HepG2 (cell line): ENCODE data around the gene GALNT18. TPM values are rescaled to one million over a fixed set of nuclear protein-coding genes. Genes with fewer than 3 reads are reported as not detected.
A peak's percentile ranks its signal among the peaks of the same experiment; 100 is the strongest.
"Not testable (repeated sequence)": the region's sequence is repeated elsewhere in the genome, so short reads cannot be mapped to it uniquely, and the experiment has no call there.

Experiments
- ATAC-seq: fragments of 200-7000 bp; cut with Tn5 transposase; 3 replicates; pipeline ENCODE4 v1.9.1; 2020; ENCODE audit warnings: mild to moderate bottlenecking, moderate library complexity
- BruUV-seq: library from RNA; stranded (reverse); fragments of 400-500 nt; replicated peaks from 2 replicates; lab custom pipeline; 2021; lab: Mats Ljungman, UMichigan
- CTCF ChIA-PET: fragments of 300-600 bp; formaldehyde crosslinking; extraction: SDS; loops from one replicate; lab custom pipeline; 2021; ENCODE audit warnings: low total read pairs, inconsistent platforms, low intra/inter-chr PET ratio; lab: Yijun Ruan, JAX
- POLR2A ChIA-PET: fragments of 350-600 bp; sonication (Branson Sonifier 250); formaldehyde crosslinking; loops from one replicate; lab custom pipeline; 2020; ENCODE audit warnings: antibody characterized with exemption, inconsistent platforms; lab: Yijun Ruan, JAX
- DNase-seq: peaks from one replicate; pipeline ENCODE4 v3.0.0-alpha.2; 2015; ENCODE audit warnings: low spot score
- FAIRE-seq: peaks from 3 replicates; lab custom pipeline; 2011; peaks lifted over from hg19 to GRCh38; lab: Jason Lieb, UNC
- H2AFZ ChIP-seq: one replicate; pipeline ENCODE4 v1.6.1; 2011; ENCODE audit warnings: low read length, inconsistent platforms
- H3K27ac ChIP-seq: fragments of 300-600 bp; 3 replicates; pipeline ENCODE4 v1.8.0; 2011; ENCODE audit warnings: mixed run types, mild to moderate bottlenecking, mixed read lengths, low read length, inconsistent platforms; ENCODE audit not compliant: insufficient read depth; ENCODE audit errors: extremely low read length
- H3K27me3 ChIP-seq, 2 experiments: fragments of 200-600 bp in 1 of 2; 2 replicates in 1 of 2; 3 replicates in 1 of 2; pipeline versions ENCODE4 v1.6.0 to v1.8.0; 2011; ENCODE audit warnings: low read length in 2 of 2, mild to moderate bottlenecking in 2 of 2, moderate library complexity in 2 of 2, inconsistent platforms in 1 of 2; ENCODE audit not compliant: insufficient read depth in 2 of 2, control insufficient read depth in 1 of 2
- H3K36me3 ChIP-seq, 2 experiments: fragments of 200-600 bp in 1 of 2; replicated peaks in 1 of 2; 2 replicates in 1 of 2; 3 replicates in 1 of 2; pipeline versions ENCODE4 v1.5.1 to v1.8.0; 2011; ENCODE audit warnings: low read length in 2 of 2, inconsistent platforms in 1 of 2; ENCODE audit not compliant: insufficient read depth in 2 of 2, control insufficient read depth in 1 of 2
- H3K4me1 ChIP-seq: 2 replicates; pipeline ENCODE4 v1.5.1; 2012; ENCODE audit warnings: low read length, inconsistent platforms; ENCODE audit not compliant: insufficient read depth
- H3K4me2 ChIP-seq: 2 replicates; pipeline ENCODE4 v1.6.0; 2011; ENCODE audit warnings: low read depth, low read length, inconsistent platforms
- H3K4me3 ChIP-seq, 3 experiments: fragments of 200-600 bp in 1 of 3; sonication (generic), shearing (Covaris generic) in 1 of 3; replicated peaks in 1 of 3; 2 replicates each; pipeline ENCODE4 v1.5.1; 2011 to 2016; ENCODE audit warnings: low read length in 3 of 3, inconsistent platforms in 2 of 3, low read depth in 2 of 3, mild to moderate bottlenecking in 2 of 3, control low read depth in 1 of 3, mixed read lengths in 1 of 3; ENCODE audit not compliant: insufficient read depth in 1 of 3
- H3K79me2 ChIP-seq: one replicate; pipeline ENCODE4 v1.6.1; 2011; ENCODE audit warnings: low read length, inconsistent platforms; ENCODE audit not compliant: insufficient read depth
- H3K9ac ChIP-seq: 2 replicates; pipeline ENCODE4 v1.6.0; 2011; ENCODE audit warnings: mild to moderate bottlenecking, low read depth, low read length, inconsistent platforms; ENCODE audit not compliant: insufficient read depth
- H3K9me3 ChIP-seq: 2 replicates; pipeline ENCODE4 v1.5.1; 2012; ENCODE audit warnings: mild to moderate bottlenecking, low read length
- H4K20me1 ChIP-seq: 2 replicates; pipeline ENCODE4 v1.6.0; 2011; ENCODE audit warnings: inconsistent platforms, mild to moderate bottlenecking, low read length, moderate library complexity; ENCODE audit not compliant: insufficient read depth
- KLF16 ChIP-seq, 2 experiments: sonication (generic) in 1 of 2; formaldehyde crosslinking in 1 of 2; IDR thresholded peaks; 2 replicates each; pipeline versions ENCODE4 v1.6.1 to v1.8.0; 2016 to 2023; ENCODE audit warnings: missing genetic modification reagents in 2 of 2, missing compliant biosample characterization in 1 of 2
- NPAS2 ChIP-seq: sonication (generic); formaldehyde crosslinking; IDR thresholded peaks from 2 replicates; pipeline ENCODE4 v1.8.0; 2022; ENCODE audit warnings: mild to moderate bottlenecking, missing genetic modification reagents, borderline replicate concordance
- SKI ChIP-seq: fragments of 450-650 bp; IDR thresholded peaks from one replicate; pipeline ENCODE4 v1.6.1; 2018; ENCODE audit warnings: mild to moderate bottlenecking; ENCODE audit not compliant: partially characterized antibody
- STAT6 ChIP-seq: sonication (generic); formaldehyde crosslinking; IDR thresholded peaks from 2 replicates; pipeline ENCODE4 v1.4.0; 2020; ENCODE audit warnings: missing genetic modification reagents, mild to moderate bottlenecking, borderline replicate concordance
- TMF1 ChIP-seq: sonication (generic); formaldehyde crosslinking; IDR thresholded peaks from 2 replicates; pipeline ENCODE4 v1.8.1; 2022; ENCODE audit warnings: low read depth, missing genetic modification reagents
- YEATS2 ChIP-seq: sonication (generic); formaldehyde crosslinking; IDR thresholded peaks from 2 replicates; pipeline ENCODE4 v1.4.0; 2020; ENCODE audit warnings: missing genetic modification reagents, borderline replicate concordance
- ZFYVE20 ChIP-seq: sonication (generic); formaldehyde crosslinking; IDR thresholded peaks from 2 replicates; pipeline ENCODE4 v1.8.0; 2023; ENCODE audit warnings: low read depth, mild to moderate bottlenecking, moderate library complexity, missing genetic modification reagents, borderline replicate concordance
- ZIK1 ChIP-seq: sonication (generic); formaldehyde crosslinking; IDR thresholded peaks from 2 replicates; pipeline ENCODE4 v1.5.0; 2020; ENCODE audit warnings: mild to moderate bottlenecking, low read depth, missing genetic modification reagents, borderline replicate concordance
- ZNF143 ChIP-seq: sonication (generic); formaldehyde crosslinking; IDR thresholded peaks from 2 replicates; pipeline ENCODE4 v1.4.0; 2020; ENCODE audit warnings: missing genetic modification reagents
- ZNF180 ChIP-seq: sonication (generic); formaldehyde crosslinking; IDR thresholded peaks from 2 replicates; pipeline ENCODE4 v1.4.0; 2020; ENCODE audit warnings: low read depth, missing genetic modification reagents, borderline replicate concordance
- ZNF616 ChIP-seq: sonication (generic); formaldehyde crosslinking; IDR thresholded peaks from 2 replicates; pipeline ENCODE4 v1.5.0; 2020; ENCODE audit warnings: low read depth, mild to moderate bottlenecking, missing genetic modification reagents
- ZNF672 ChIP-seq: sonication (generic); formaldehyde crosslinking; IDR thresholded peaks from 2 replicates; pipeline ENCODE4 v1.8.1; 2022; ENCODE audit warnings: missing genetic modification reagents
- WGBS: methylation state at CpG from one replicate; pipeline ENCODE4 v1.1.6; 2017; ENCODE audit warnings: low lambda C conversion rate; 5-methylcytosine and 5-hydroxymethylcytosine counted together
- in situ Hi-C: cut with HindIII; loops from 2 replicates; pipeline ENCODE4 v1.10.0; 2017; ENCODE audit warnings: low pct_unique_long_range_greater_than_20kb; ENCODE audit not compliant: extremely low pct_ligation_motif_present
- intact Hi-C: fragments of 100-400 bp; cut with micrococcal nuclease; formaldehyde crosslinking; loops from one replicate; pipeline ENCODE4 v1.10.0; 2022; ENCODE audit not compliant: unreplicated experiment
- polyA plus RNA-seq, 8 experiments: library from polyadenylated mRNA; depleted of rRNA in 3 of 8; stranded (reverse) in 7 of 8; unstranded in 1 of 8; fragments of >200 nt; fragmentation: Illumina TruSeq in 4 of 8; extraction: Trizol in 4 of 8; gene quantifications; 2 replicates each; pipeline versions ENCODE4 v1.2.1 to v1.2.3, GENCODE V29; 2011 to 2016; ENCODE audit warnings: low read depth in 4 of 8, missing spikeins in 1 of 8, mixed read lengths in 1 of 8; ENCODE audit not compliant: insufficient read depth in 1 of 8
- total RNA-seq, 5 experiments: library from RNA; depleted of rRNA; stranded (reverse); fragments of >200 nt; fragmentation: Illumina TruSeq; extraction: Trizol; gene quantifications; 2 replicates each; pipeline ENCODE4 v1.2.3, GENCODE V29; 2016; ENCODE audit warnings: low read depth in 1 of 5

Gene GALNT18
- total and polyA plus RNA-seq, 2 of the 13 experiments (the other 11 are each of a cell fraction or from before 2014, with no cell fraction given), result 0.11 TPM; not detected in 1

- TF ChIP-seq KLF16 (CRISPR knock-in tag; IDR thresholded peaks at IDR 0.05), result no peak
- no peak for TF ChIP-seq YEATS2 (CRISPR knock-in tag)
- no peak for TF ChIP-seq ZFYVE20 (CRISPR knock-in tag)
- TF ChIP-seq ZNF672 (CRISPR knock-in tag), result no peak
- TF ChIP-seq SKI, result no peak
- no peak for TF ChIP-seq ZIK1 (CRISPR knock-in tag)
- no peak for TF ChIP-seq ZNF180 (CRISPR knock-in tag)
- no peak for TF ChIP-seq NPAS2 (CRISPR knock-in tag)
- no peak for TF ChIP-seq ZNF143 (CRISPR knock-in tag)
- TF ChIP-seq ZNF616 (CRISPR knock-in tag), result no peak
- TF ChIP-seq TMF1 (CRISPR knock-in tag), result no peak
- no peak for TF ChIP-seq STAT6
- no peak overlapping the region for H3K27ac ChIP-seq
- H3K36me3 ChIP-seq, result no peaks in the 10 kb centered on the region
- no TSS peak for BruUV-seq
- H3K4me3 ChIP-seq, result no peak overlapping the region
- no peak for FAIRE-seq
- no peak overlapping the region for H3K4me2 ChIP-seq
- ChIA-PET CTCF (no interaction called here), POLR2A (no interaction called here)
- no peak for DNase-seq
- intact Hi-C loops, result no loop called here
- no peak overlapping the region for H3K9ac ChIP-seq
- H4K20me1 ChIP-seq, result no peaks in the 10 kb centered on the region
- no peak overlapping the region for H2AFZ ChIP-seq
- WGBS, result 12% methylated on average over 5 of the region's 9 CpGs
- ATAC-seq, result no peak
- H3K9me3 ChIP-seq, result no peaks in the 10 kb centered on the region
- in situ Hi-C loops, result no loop called here
- no peaks in the 10 kb centered on the region for H3K79me2 ChIP-seq
- peaks cover 0 to 2% of the 10 kb centered on the region in 2 experiments; a peak in 1 of 5 replicates for H3K27me3 ChIP-seq
- no peaks in the 10 kb centered on the region for H3K4me1 ChIP-seq
Observed at GRCh38 chr11:11356842-11357241, 265.0 kb downstream of the GALNT18 start.

GRCh38 chr11:11352878-11353277 is 268.9 kb downstream of the GALNT18 start, which contains the start of gene CSNK2A3:
CSNK2A3 (minus strand) TSS chr11:11353250; CDS start chr11:11353119, 131 bp downstream.
- H4K20me1 ChIP-seq, H3K4me3 ChIP-seq, H3K9ac ChIP-seq, BruUV-seq, in situ Hi-C loops, H3K9me3 ChIP-seq, H3K79me2 ChIP-seq, H3K27ac ChIP-seq, H3K36me3 ChIP-seq, H2AFZ ChIP-seq, POLR2A ChIA-PET, H3K27me3 ChIP-seq, FAIRE-seq, CTCF ChIA-PET, H3K4me1 ChIP-seq, intact Hi-C loops, H3K4me2 ChIP-seq, DNase-seq: not testable (repeated sequence)
- 29% methylated on average over 11 of the region's 11 CpGs for WGBS
- ATAC-seq, result peak; percentile 44; the same call in 1 of the 3 replicates
